CD4-positive, alpha-beta T cell treated with Interleukin-1 beta for 1 hour (primary cell): ENCODE results near the gene SPTLC1.
A peak's percentile ranks its signal among the peaks of the same experiment; 100 is the strongest.
"Not testable (repeated sequence)": the region's sequence is repeated elsewhere in the genome, so short reads cannot be mapped to it uniquely, and the experiment has no call there.

ENCODE experiments used
- DNase-seq, 2 donors: peaks; one replicate each; pipeline ENCODE4 v3.0.0-alpha.2; 2020 to 2022

The SPTLC1 gene

GRCh38 chr9:92115071-92115858 lies at the start of gene SPTLC1:
TSS of gene SPTLC1 (minus strand) at chr9:92115413. CDS start at chr9:92115370, 43 bp downstream.
- peak; percentile 93 to 94 for DNase-seq

- DNase-seq = no peak
Observed at GRCh38 chr9:92164975-92165374, 49.8 kb upstream of the SPTLC1 start.

- DNase-seq = no peak
Observed at GRCh38 chr9:92164490-92164889, 49.3 kb upstream of the SPTLC1 start.

GRCh38 chr9:92163276-92163675 lies 48.1 kb upstream of the SPTLC1 start:
- no peak for DNase-seq

- DNase-seq = no peak
Observed at GRCh38 chr9:92160786-92161185, 45.6 kb upstream of the SPTLC1 start.

GRCh38 chr9:92159058-92159457 lies 43.8 kb upstream of the SPTLC1 start:
- no peak for DNase-seq

GRCh38 chr9:92158097-92158601 lies 42.9 kb upstream of the SPTLC1 start:
- DNase-seq = no peak

GRCh38 chr9:92155736-92156135 lies 40.5 kb upstream of the SPTLC1 start:
- not testable (repeated sequence) for DNase-seq

GRCh38 chr9:92155221-92155620 lies 40.0 kb upstream of the SPTLC1 start:
- no peak for DNase-seq

- DNase-seq = not testable (repeated sequence)
Observed at GRCh38 chr9:92153466-92154415, 38.5 kb upstream of the SPTLC1 start.

- no peak for DNase-seq
Observed at GRCh38 chr9:92151691-92152393, 36.6 kb upstream of the SPTLC1 start.

GRCh38 chr9:92150501-92151470 lies 35.6 kb upstream of the SPTLC1 start:
- not testable (repeated sequence) for DNase-seq

- DNase-seq = no peak
Observed at GRCh38 chr9:92147852-92148180, 32.6 kb upstream of the SPTLC1 start.

GRCh38 chr9:92147030-92147851 lies 32.0 kb upstream of the SPTLC1 start:
- no peak for DNase-seq

GRCh38 chr9:92146610-92147009 lies 31.4 kb upstream of the SPTLC1 start:
- no peak for DNase-seq

- DNase-seq = not testable (repeated sequence)
Observed at GRCh38 chr9:92145784-92146183, 30.6 kb upstream of the SPTLC1 start.

GRCh38 chr9:92142329-92142728 lies 27.1 kb upstream of the SPTLC1 start:
- no peak for DNase-seq

- no peak for DNase-seq
Observed at GRCh38 chr9:92141144-92142129, 26.2 kb upstream of the SPTLC1 start.

GRCh38 chr9:92140754-92141143 lies 25.5 kb upstream of the SPTLC1 start:
- DNase-seq = no peak
